ENCODE results near the gene CRB1.

- TF ChIP-seq CTCF (IDR thresholded peaks at IDR 0.05; ENCODE audit: poor library complexity, severe bottlenecking) (no peak), REST (IDR thresholded peaks at IDR 0.05; ENCODE audit: borderline replicate concordance) (no peak)
Observed at GRCh38 chr1:197496722-197497121, 228.7 kb downstream of the CRB1 start.

All from neural cell (in vitro differentiated cells).